HG02610 (cell line): ENCODE measurements around the gene CLIC2.
A peak's percentile ranks its signal among the peaks of the same experiment; 100 is the strongest.

ENCODE experiments used
- ATAC-seq: cut with Tn5 transposase; IDR thresholded peaks from one replicate; pipeline ENCODE4 v1.9.1; 2021; ENCODE audit warnings: mild to moderate bottlenecking, moderate library complexity; ENCODE audit not compliant: unreplicated experiment

CLIC2 gene

GRCh38 chrX:155263854-155264628 is 70.4 kb downstream of the CLIC2 start, which contains the start of gene RAB39B:
TSS of gene RAB39B (minus strand) at chrX:155264491. CDS start at chrX:155264288, 203 bp downstream.
- peak; percentile 97 for ATAC-seq

- ATAC-seq, result no peak
Measured at GRCh38 chrX:155262970-155263754, 71.3 kb downstream of the CLIC2 start.

GRCh38 chrX:155259752-155260151 is 74.7 kb downstream of the CLIC2 start:
- ATAC-seq, result no peak

GRCh38 chrX:155251391-155251790 is 83.0 kb downstream of the CLIC2 start:
- no peak for ATAC-seq

GRCh38 chrX:155247497-155247896 is 86.9 kb downstream of the CLIC2 start:
- no peak for ATAC-seq

- no peak for ATAC-seq
Measured at GRCh38 chrX:155246748-155247147, 87.7 kb downstream of the CLIC2 start.

- ATAC-seq, result no peak
Measured at GRCh38 chrX:155242300-155242699, 92.1 kb downstream of the CLIC2 start.

- ATAC-seq, result no peak
Measured at GRCh38 chrX:155237719-155238118, 96.7 kb downstream of the CLIC2 start.

- ATAC-seq, result no peak
Measured at GRCh38 chrX:155235891-155236290, 98.5 kb downstream of the CLIC2 start.

- ATAC-seq, result peak; percentile 63
Measured at GRCh38 chrX:155231163-155231562, 103.3 kb downstream of the CLIC2 start.
